GDM1 (cell line): ENCODE results near the gene PRDX2.

Source experiments
- DNase-seq: peaks from one replicate; lab custom pipeline; 2025; lab: John Stamatoyannopoulos, UW

The PRDX2 gene

GRCh38 chr19:12779162-12779993 is 22.2 kb downstream of the PRDX2 start:
- no peak for DNase-seq

GRCh38 chr19:12778905-12779161 is 22.8 kb downstream of the PRDX2 start:
- DNase-seq, result no peak

- peak; percentile 39 for DNase-seq
Measured at GRCh38 chr19:12778017-12778904, 23.3 kb downstream of the PRDX2 start.

- peak; percentile 55 for DNase-seq
Measured at GRCh38 chr19:12777217-12778016, 24.2 kb downstream of the PRDX2 start.

GRCh38 chr19:12774588-12775555 is 26.7 kb downstream of the PRDX2 start, which contains the start of gene HOOK2:
TSS of gene HOOK2 (minus strand) at chr19:12775552. CDS start at chr19:12775449, 103 bp downstream.
- no peak for DNase-seq

- no peak for DNase-seq
Measured at GRCh38 chr19:12773571-12773970, 28.0 kb downstream of the PRDX2 start.

- no peak for DNase-seq
Measured at GRCh38 chr19:12772323-12772722, 29.3 kb downstream of the PRDX2 start.

- no peak for DNase-seq
Measured at GRCh38 chr19:12770922-12771321, 30.7 kb downstream of the PRDX2 start.

- DNase-seq, result no peak
Measured at GRCh38 chr19:12769689-12770088, 31.9 kb downstream of the PRDX2 start.

GRCh38 chr19:12767666-12768065 is 33.9 kb downstream of the PRDX2 start:
- DNase-seq, result no peak

- no peak for DNase-seq
Measured at GRCh38 chr19:12767150-12767549, 34.5 kb downstream of the PRDX2 start.

GRCh38 chr19:12766051-12766521 is 35.5 kb downstream of the PRDX2 start:
- no peak for DNase-seq

GRCh38 chr19:12764698-12765097 is 36.9 kb downstream of the PRDX2 start:
- no peak for DNase-seq

- DNase-seq, result no peak
Measured at GRCh38 chr19:12763100-12763499, 38.5 kb downstream of the PRDX2 start.

- no peak for DNase-seq
Measured at GRCh38 chr19:12759686-12760085, 41.9 kb downstream of the PRDX2 start.

- peak; percentile 18 for DNase-seq
Measured at GRCh38 chr19:12757544-12758274, 43.9 kb downstream of the PRDX2 start.

- no peak for DNase-seq
Measured at GRCh38 chr19:12756150-12756883, 45.3 kb downstream of the PRDX2 start.

- no peak for DNase-seq
Measured at GRCh38 chr19:12754465-12755196, 47.0 kb downstream of the PRDX2 start.
